OCI-LY7 (cell line): ENCODE data around the gene IGFL4. TPM values are rescaled to one million over a fixed set of nuclear protein-coding genes. Genes with fewer than 3 reads are reported as not detected.

Experiments used
- Bru-seq: library from RNA; stranded (reverse); fragments of 400-500 nt; gene quantifications from one replicate; lab custom pipeline; 2021; lab: Mats Ljungman, UMichigan
- BruChase-seq, 2 experiments: library from RNA; stranded (reverse); fragments of 400-500 nt; gene quantifications; one replicate each; lab custom pipeline; 2021; lab: Mats Ljungman, UMichigan
- BruUV-seq: library from RNA; stranded (reverse); fragments of 400-500 nt; replicated peaks from 2 replicates; lab custom pipeline; 2021; lab: Mats Ljungman, UMichigan
- CTCF ChIA-PET: fragments of 300-600 bp; sonication (Branson Sonifier 250); formaldehyde crosslinking; loops from one replicate; lab custom pipeline; 2022; ENCODE audit warnings: antibody characterized with exemption; ENCODE audit not compliant: unreplicated experiment; lab: Charles Lee
- POLR2A ChIA-PET: fragments of 300-600 bp; sonication (Branson Sonifier 250); formaldehyde crosslinking; loops from one replicate; lab custom pipeline; 2022; ENCODE audit warnings: antibody characterized with exemption; lab: Charles Lee
- DNase-seq: peaks from one replicate; pipeline ENCODE4 v3.0.0-alpha.2; 2015; ENCODE audit warnings: low spot score
- H2AFZ ChIP-seq: fragments of 200-600 bp; sonication (generic), shearing (Covaris generic); 2 replicates; pipeline ENCODE4 v1.6.1; 2014; ENCODE audit warnings: mild to moderate bottlenecking, antibody characterized with exemption, low read length, moderate library complexity
- H3K27ac ChIP-seq: fragments of 200-600 bp; sonication (generic); 2 replicates; pipeline ENCODE4 v1.5.1; 2014; ENCODE audit warnings: mixed run types, low read depth, mild to moderate bottlenecking, moderate library complexity, low read length, inconsistent platforms; ENCODE audit not compliant: poor library complexity, severe bottlenecking
- H3K36me3 ChIP-seq: fragments of 200-600 bp; sonication (generic); 2 replicates; pipeline ENCODE4 v1.6.1; 2014; ENCODE audit warnings: mild to moderate bottlenecking, antibody characterized with exemption, low read length, moderate library complexity, mixed read lengths; ENCODE audit not compliant: insufficient read depth
- H3K4me1 ChIP-seq: fragments of 200-600 bp; sonication (generic); 2 replicates; pipeline ENCODE4 v1.5.1; 2014; ENCODE audit warnings: mild to moderate bottlenecking, low read length; ENCODE audit not compliant: insufficient read depth, poor library complexity, severe bottlenecking
- H3K4me2 ChIP-seq: fragments of 200-600 bp; sonication (generic); 2 replicates; pipeline ENCODE4 v1.6.1; 2014; ENCODE audit warnings: mild to moderate bottlenecking, low read length
- H3K4me3 ChIP-seq: fragments of 200-600 bp; sonication (generic); 2 replicates; pipeline ENCODE4 v1.5.1; 2014; ENCODE audit warnings: mild to moderate bottlenecking, low read depth, low read length; ENCODE audit not compliant: poor library complexity, severe bottlenecking
- H3K79me2 ChIP-seq: fragments of 200-600 bp; sonication (generic); 2 replicates; pipeline ENCODE4 v1.6.1; 2016; ENCODE audit warnings: low read depth, mild to moderate bottlenecking, low read length, moderate library complexity, mixed read lengths; ENCODE audit not compliant: insufficient read depth
- H3K9me2 ChIP-seq: fragments of 200-600 bp; sonication (generic); 2 replicates; pipeline ENCODE4 v1.6.1; 2016; ENCODE audit warnings: mild to moderate bottlenecking, low read length, mixed read lengths; ENCODE audit not compliant: insufficient read depth
- H3K9me3 ChIP-seq: fragments of 200-600 bp; sonication (generic); 2 replicates; pipeline ENCODE4 v1.6.1; 2014; ENCODE audit warnings: mild to moderate bottlenecking, mixed run types, low read length, mixed read lengths
- H4K20me1 ChIP-seq: fragments of 200-600 bp; sonication (generic); 2 replicates; pipeline ENCODE4 v1.6.1; 2014; ENCODE audit warnings: mild to moderate bottlenecking, antibody characterized with exemption, low read length, moderate library complexity, mixed read lengths; ENCODE audit not compliant: insufficient read depth
- CTCF ChIP-seq: fragments of 200-600 bp; sonication (generic); conservative IDR thresholded peaks from 2 replicates; pipeline ENCODE4 v1.5.1; 2014; ENCODE audit warnings: mild to moderate bottlenecking, antibody characterized with exemption, low read length, moderate library complexity, mixed read lengths
- EZH2phosphoT487 ChIP-seq: fragments of 200-600 bp; sonication (generic); IDR thresholded peaks from 2 replicates; pipeline ENCODE4 v1.6.1; 2018; ENCODE audit warnings: low read depth, borderline replicate concordance, mild to moderate bottlenecking, mixed run types, antibody characterized with exemption, low read length, moderate library complexity, mixed read lengths
- intact Hi-C: fragments of 100-400 bp; cut with micrococcal nuclease; formaldehyde crosslinking; loops from one replicate; pipeline ENCODE4 v1.10.0; 2022; ENCODE audit not compliant: unreplicated experiment
- long read RNA-seq: library from polyadenylated mRNA; stranded (forward); transcript quantifications from one replicate; pipeline ENCODE4 v2.0.0, GENCODE V29; 2022
- total RNA-seq, 2 experiments: library from RNA; depleted of rRNA in 1 of 2; stranded (reverse); fragments of >200 nt in 1 of 2; shearing (Covaris generic) in 1 of 2; gene quantifications; 2 replicates each; pipeline ENCODE4 v1.2.3, GENCODE V29; 2014 to 2022

The IGFL4 gene
- not detected in 2 replicates for total RNA-seq (2014; rRNA removed; shearing (Covaris generic))
- not detected in 2 replicates for total RNA-seq (2022)
- not detected for Bru-seq, nascent RNA
- BruChase-seq, experiment 1, labeled RNA remaining after a 6-hour chase, result not detected
- not detected for BruChase-seq, experiment 2, labeled RNA remaining after a 2-hour chase
- long read RNA-seq, result 0 reads

DNA sequence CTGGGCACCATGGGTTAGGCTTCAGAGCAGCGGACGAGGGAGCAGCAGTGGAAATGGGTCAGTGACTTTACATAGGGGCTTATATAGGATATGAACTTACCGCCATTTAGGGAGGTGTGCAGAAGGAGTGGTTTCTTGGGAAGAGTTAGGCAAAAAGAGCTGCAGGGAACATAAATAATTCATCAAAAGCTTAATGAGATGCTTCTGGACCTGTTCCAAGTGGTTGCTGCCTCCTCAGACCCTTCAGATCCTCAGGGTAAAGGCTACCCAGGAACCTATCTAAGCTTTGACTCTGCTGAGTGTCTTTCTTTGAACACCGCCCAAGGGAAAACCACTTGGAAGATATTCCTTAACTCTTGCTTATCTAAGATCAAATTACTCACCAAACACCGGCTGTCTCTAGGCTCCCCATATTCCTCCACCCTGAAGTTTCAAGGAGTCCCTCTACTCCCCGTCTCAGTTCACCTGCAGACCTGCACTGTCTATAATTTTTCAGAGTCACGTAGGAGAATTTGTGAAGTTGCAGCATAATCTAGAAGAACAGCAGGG, at the start of gene IGFL4:
IGFL4 (minus strand) TSS at position 51 of the 549 bp plus-strand sequence; CDS start at position 11, 40 bp downstream.
- Histone ChIP-seq H3K4me3 (no peak within 1 kb of the TSS), H3K36me3 (no peaks in the 10 kb centered on the region), H3K9me2 (no peaks in the 10 kb centered on the region), H3K4me1 (no peaks in the 10 kb centered on the region), H3K27ac (no peak within 1 kb of the TSS), H3K79me2 (no peaks in the 10 kb centered on the region), H3K9me3 (no peaks in the 10 kb centered on the region), H4K20me1 (no peaks in the 10 kb centered on the region), H3K4me2 (no peak within 1 kb of the TSS), H2AFZ (no peak within 1 kb of the TSS)
- DNase-seq, result no peak
- ChIA-PET CTCF (no interaction called here), POLR2A (no interaction called here)
- no TSS peak for BruUV-seq
- TF ChIP-seq EZH2phosphoT487 (no peak), CTCF (no peak)
- intact Hi-C loops, result no loop called here

GRCh38 chr19:46090444-46090843, 49.6 kb upstream of the IGFL4 start:
- Histone ChIP-seq H3K36me3 (no peaks in the 10 kb centered on the region), H3K9me3 (peaks cover 6% of the 10 kb centered on the region; the same call in 1 of the 2 replicates), H3K27ac (no peak overlapping the region), H2AFZ (no peak overlapping the region), H4K20me1 (no peaks in the 10 kb centered on the region), H3K4me1 (no peaks in the 10 kb centered on the region), H3K4me2 (no peak overlapping the region), H3K79me2 (no peaks in the 10 kb centered on the region), H3K9me2 (no peaks in the 10 kb centered on the region), H3K4me3 (no peak overlapping the region)
- TF ChIP-seq EZH2phosphoT487 (no peak), CTCF (no peak)
- intact Hi-C loops, result no loop called here
- ChIA-PET CTCF (no interaction called here), POLR2A (no interaction called here)
- no TSS peak for BruUV-seq
- no peak for DNase-seq

DNA sequence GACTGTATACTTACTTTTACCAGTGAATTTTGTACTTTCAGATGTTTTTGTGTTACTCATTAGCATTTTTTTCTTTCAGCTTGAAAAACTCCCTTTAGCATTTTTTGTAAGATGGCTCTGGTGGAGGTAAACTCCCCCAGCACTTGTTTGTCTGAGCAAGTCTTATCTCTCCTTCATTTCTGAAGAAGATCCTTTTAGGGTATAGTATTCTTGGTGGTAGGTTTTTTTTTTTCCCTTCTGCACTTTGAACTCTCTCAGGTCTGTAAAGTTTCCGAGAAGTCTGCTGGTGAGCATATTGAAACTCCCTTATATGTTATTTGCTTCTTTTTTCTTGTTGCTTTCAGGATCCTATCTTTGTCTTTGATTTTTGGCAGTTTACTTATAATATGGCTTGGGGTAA, 48.6 kb upstream of the IGFL4 start:
- Histone ChIP-seq H3K9me3 (peaks cover 6% of the 10 kb centered on the region; the same call in 1 of the 2 replicates), H2AFZ (no peak overlapping the region), H3K36me3 (no peaks in the 10 kb centered on the region), H3K9me2 (no peaks in the 10 kb centered on the region), H3K4me2 (no peak overlapping the region), H3K4me1 (no peaks in the 10 kb centered on the region), H3K4me3 (no peak overlapping the region), H3K79me2 (no peaks in the 10 kb centered on the region), H3K27ac (no peak overlapping the region), H4K20me1 (no peaks in the 10 kb centered on the region)
- DNase-seq, result no peak
- CTCF ChIA-PET, result no interaction called here
- TF ChIP-seq EZH2phosphoT487, result no peak
- TF ChIP-seq CTCF, result no peak
- POLR2A ChIA-PET, result no interaction called here
- BruUV-seq, result no TSS peak
- intact Hi-C loops, result no loop called here
